HG03575 (cell line): ENCODE data around the gene NFE2.
"Not testable (repeated sequence)": the region's sequence is repeated elsewhere in the genome, so short reads cannot be mapped to it uniquely, and the experiment has no call there.

Experiments used
- ATAC-seq: cut with Tn5 transposase; IDR thresholded peaks from one replicate; pipeline ENCODE4 v1.9.1; 2021; ENCODE audit not compliant: unreplicated experiment, insufficient number of reproducible peaks, low FRiP score; ENCODE audit errors: extremely low read depth

NFE2 gene

GRCh38 chr12:54312309-54312708 is 11.5 kb upstream of the NFE2 start:
- ATAC-seq: not testable (repeated sequence)

GRCh38 chr12:54311051-54311450 is 10.2 kb upstream of the NFE2 start:
- ATAC-seq: no peak

GRCh38 chr12:54306925-54307741 is 6.3 kb upstream of the NFE2 start:
- ATAC-seq: no peak

- ATAC-seq: no peak
Observed at GRCh38 chr12:54304187-54304810, 3.5 kb upstream of the NFE2 start.

GRCh38 chr12:54303640-54304039 is 2.8 kb upstream of the NFE2 start:
- no peak for ATAC-seq

DNA sequence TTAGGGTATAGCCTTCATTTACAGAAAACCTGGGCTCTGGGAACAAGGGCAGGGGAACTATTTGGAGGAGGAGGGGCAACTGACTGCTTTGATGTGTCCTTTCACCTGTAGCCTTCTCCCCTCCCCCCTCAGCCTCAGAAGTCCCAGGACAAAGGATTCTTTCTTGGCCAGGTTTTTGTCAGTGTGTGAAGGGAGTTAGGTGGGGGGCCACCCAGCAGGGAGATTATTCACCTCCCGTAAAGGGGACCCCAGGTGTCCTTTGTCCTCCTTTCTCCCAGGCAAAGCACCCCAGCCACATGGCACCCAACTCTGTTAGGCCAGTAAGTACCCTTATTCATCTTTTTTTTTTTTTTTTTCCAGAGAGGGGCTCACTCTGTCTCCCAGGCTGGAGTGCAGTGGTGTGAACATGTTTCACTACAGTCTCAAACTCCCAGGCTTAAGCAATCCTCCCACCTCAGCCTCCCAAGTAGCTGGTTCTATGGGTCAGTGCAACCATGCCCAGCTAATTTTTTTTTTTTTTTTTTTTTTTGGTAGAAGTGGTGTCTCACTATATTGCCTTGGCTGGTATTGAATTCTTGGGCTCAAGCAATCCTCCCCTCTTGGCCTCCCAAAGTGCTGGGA is 723 bp upstream of the NFE2 start:
- ATAC-seq: no peak

DNA sequence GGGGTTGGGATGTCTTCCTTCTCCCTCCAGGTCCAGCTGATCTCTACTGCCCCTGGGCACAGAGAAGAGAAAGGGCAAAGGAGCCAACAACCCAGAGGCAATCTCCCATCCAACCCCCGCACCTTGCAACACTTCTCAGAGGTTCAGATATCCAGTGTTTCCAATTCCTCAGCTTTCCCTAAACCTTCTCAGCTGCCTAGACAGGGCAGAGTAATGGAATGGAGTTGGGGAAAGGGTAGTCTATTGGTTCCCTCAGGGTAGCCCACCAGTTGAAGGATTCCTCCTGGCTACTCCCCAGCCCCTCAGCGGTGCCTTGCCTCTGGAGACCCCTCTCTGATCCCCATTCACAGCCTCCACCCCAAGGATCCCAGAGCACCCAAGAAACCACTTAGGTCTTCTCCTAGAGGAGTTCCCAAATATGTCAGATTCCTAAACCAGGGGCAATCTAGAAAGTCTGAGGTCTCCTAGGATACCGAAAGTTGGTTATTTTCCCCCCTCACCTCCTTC is 537 bp downstream of the NFE2 start:
- no peak for ATAC-seq

GRCh38 chr12:54299515-54300224 is 1.1 kb downstream of the NFE2 start:
- ATAC-seq: no peak

- ATAC-seq: no peak
Observed at GRCh38 chr12:54298904-54299303, 1.9 kb downstream of the NFE2 start.

- ATAC-seq: no peak
Observed at GRCh38 chr12:54296393-54297099, 4.3 kb downstream of the NFE2 start.

DNA sequence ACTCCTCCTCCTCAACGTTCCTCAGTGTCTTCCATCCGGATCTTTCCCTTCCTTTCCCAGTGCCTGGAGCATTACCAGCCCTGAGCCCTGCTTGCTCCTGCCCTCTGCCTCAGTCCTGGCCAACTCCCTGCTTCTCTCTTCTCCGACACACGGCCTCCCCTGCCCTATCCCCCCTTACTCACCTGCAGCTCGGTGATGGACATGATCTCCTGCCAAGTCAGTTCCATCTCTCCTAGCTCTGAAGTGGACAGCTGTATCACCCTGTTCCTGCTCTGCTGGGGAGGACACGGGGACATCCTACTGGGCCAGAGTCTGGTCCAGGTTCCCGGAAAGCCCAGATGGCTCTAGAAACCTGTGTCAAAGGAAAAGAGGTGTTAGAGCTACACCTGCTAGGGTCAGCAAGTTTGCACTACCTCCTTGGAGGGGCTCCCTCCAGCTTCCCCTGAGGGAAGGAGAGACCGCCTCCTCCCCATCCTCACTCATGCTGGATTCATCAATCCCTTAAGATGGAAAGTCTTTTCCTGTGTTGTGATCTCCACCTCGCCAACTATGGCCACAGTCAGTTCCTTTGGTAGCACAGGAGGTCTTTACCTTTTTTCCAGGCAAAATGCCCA is 5.8 kb downstream of the NFE2 start:
- ATAC-seq: no peak

- ATAC-seq: no peak
Observed at GRCh38 chr12:54294152-54294952, 6.5 kb downstream of the NFE2 start.

GRCh38 chr12:54292931-54293241 is 7.9 kb downstream of the NFE2 start:
- no peak for ATAC-seq

DNA sequence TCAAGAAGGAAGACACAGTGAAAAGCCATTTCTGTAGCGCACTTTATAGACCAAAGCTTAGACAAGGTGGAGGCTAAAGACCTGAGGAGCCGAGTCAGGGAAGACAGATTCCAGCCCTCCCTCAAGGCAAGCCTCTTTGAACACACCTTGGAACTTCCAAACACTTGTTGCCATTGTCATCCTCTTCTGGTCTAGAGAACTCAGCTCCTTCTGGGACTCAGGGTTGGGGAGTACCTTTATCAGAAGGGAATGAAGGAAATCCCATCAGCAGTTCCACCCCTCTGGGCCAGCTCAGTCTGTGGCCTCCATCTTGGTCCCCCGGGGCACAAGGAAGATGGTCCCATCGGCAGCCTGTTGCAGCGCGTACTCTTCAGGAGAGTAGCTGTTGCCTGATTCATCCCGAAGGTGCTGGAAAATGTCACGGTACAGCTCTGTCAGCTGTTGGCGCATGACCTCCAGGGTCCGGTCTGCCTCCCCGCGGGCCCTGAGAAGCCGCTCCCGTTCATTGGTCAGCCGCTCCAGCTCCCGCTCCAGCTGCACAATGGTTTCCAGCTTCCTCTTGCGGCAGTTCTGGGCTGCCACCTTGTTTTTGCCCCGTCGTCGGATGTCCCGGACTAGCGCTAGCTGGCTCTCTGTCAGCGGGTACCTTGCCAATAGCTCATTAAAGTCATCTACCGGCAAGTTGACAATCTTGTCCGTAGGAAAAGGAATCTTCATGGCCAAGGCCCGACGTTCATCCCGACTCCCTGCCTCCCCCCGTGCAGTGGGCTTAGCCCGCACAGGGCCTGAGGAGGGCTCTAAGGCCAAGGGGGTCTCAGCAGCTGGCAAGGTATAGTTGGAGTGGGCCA is 8.5 kb downstream of the NFE2 start:
- no peak for ATAC-seq

GRCh38 chr12:54287261-54288157 is 13.3 kb downstream of the NFE2 start:
- ATAC-seq: no peak
